Tibial artery (tissue), 4 donors: ENCODE measurements around the gene ZBTB8A.

Source experiments
- DNase-seq, 2 donors: peaks; one replicate each; pipeline ENCODE4 v3.0.0-alpha.2; 2019
- H3K27ac ChIP-seq, 2 donors: fragments of 200-600 bp; sonication (generic) in 1 of 2; 1 replicate in 1 of 2; 2 replicates in 1 of 2; pipeline ENCODE4 v1.5.1; 2018 to 2019; ENCODE audit warnings: mild to moderate bottlenecking in 1 of 2
- H3K27me3 ChIP-seq, 2 donors: fragments of 200-600 bp; sonication (generic) in 1 of 2; one replicate each; pipeline versions ENCODE4 v1.5.1 to v1.6.0; 2016 to 2019
- H3K36me3 ChIP-seq, 3 donors: fragments of 200-600 bp; sonication (generic) in 2 of 3; one replicate each; pipeline ENCODE4 v1.5.1; 2016 to 2019; ENCODE audit warnings: mild to moderate bottlenecking in 2 of 3
- H3K4me1 ChIP-seq, 4 donors: fragments of 200-600 bp; sonication (generic) in 2 of 4; 1 replicate in 3 of 4; 2 replicates in 1 of 4; pipeline ENCODE4 v1.5.1; 2016 to 2019
- H3K4me3 ChIP-seq, 2 donors: fragments of 200-600 bp; sonication (generic) in 1 of 2; 1 replicate in 1 of 2; 2 replicates in 1 of 2; pipeline ENCODE4 v1.5.1; 2018 to 2019; ENCODE audit warnings: mild to moderate bottlenecking in 2 of 2
- H3K9me3 ChIP-seq, 3 donors: fragments of 200-600 bp; sonication (generic) in 1 of 3; one replicate each; pipeline ENCODE4 v1.5.1; 2016 to 2019
- CTCF ChIP-seq, 2 experiments: fragments of 200-600 bp in 1 of 2; fragments of 450-650 bp in 1 of 2; IDR thresholded peaks; one replicate each; pipeline ENCODE4 v1.5.1; 2017 to 2019; ENCODE audit warnings: antibody characterized with exemption in 2 of 2, mild to moderate bottlenecking in 1 of 2, moderate library complexity in 1 of 2
- intact Hi-C: fragments of 100-400 bp; cut with DNase I; formaldehyde crosslinking; loops from one replicate; pipeline ENCODE4 v1.15.0; 2023; ENCODE audit warnings: low total_unique reads

The ZBTB8A gene

GRCh38 chr1:32507021-32507420 lies 32.2 kb upstream of the ZBTB8A start:
- H3K27me3 ChIP-seq = peaks cover 0 to 5% of the 10 kb centered on the region in 2 donors
- no peaks in the 10 kb centered on the region for H3K4me1 ChIP-seq
- H3K4me3 ChIP-seq = no peak overlapping the region
- H3K9me3 ChIP-seq = no peaks in the 10 kb centered on the region
- no peak for DNase-seq
- H3K36me3 ChIP-seq = no peaks in the 10 kb centered on the region
- no peak for TF ChIP-seq CTCF (IDR thresholded peaks at IDR 0.05)
- H3K27ac ChIP-seq = no peak overlapping the region
- intact Hi-C loops = no loop called here

GRCh38 chr1:32508761-32509160 lies 30.5 kb upstream of the ZBTB8A start:
- no peak for DNase-seq
- Histone ChIP-seq H3K4me3 (no peak overlapping the region), H3K27me3 (peaks cover 0 to 5% of the 10 kb centered on the region in 2 donors), H3K4me1 (no peaks in the 10 kb centered on the region), H3K9me3 (no peaks in the 10 kb centered on the region), H3K36me3 (no peaks in the 10 kb centered on the region), H3K27ac (no peak overlapping the region)
- intact Hi-C loops = no loop called here
- no peak for TF ChIP-seq CTCF (IDR thresholded peaks at IDR 0.05)

GRCh38 chr1:32509939-32510338 lies 29.3 kb upstream of the ZBTB8A start:
- intact Hi-C loops = loop anchor here (10.0 kb wide), 1 partner anchor 265 kb away; no protein-coding TSS in a partner anchor
- no peak for DNase-seq
- Histone ChIP-seq H3K9me3 (no peaks in the 10 kb centered on the region), H3K27ac (no peak overlapping the region), H3K4me3 (no peak overlapping the region), H3K4me1 (no peaks in the 10 kb centered on the region), H3K27me3 (peaks cover 0 to 5% of the 10 kb centered on the region in 2 donors), H3K36me3 (no peaks in the 10 kb centered on the region)
- no peak for TF ChIP-seq CTCF (IDR thresholded peaks at IDR 0.05)

DNA sequence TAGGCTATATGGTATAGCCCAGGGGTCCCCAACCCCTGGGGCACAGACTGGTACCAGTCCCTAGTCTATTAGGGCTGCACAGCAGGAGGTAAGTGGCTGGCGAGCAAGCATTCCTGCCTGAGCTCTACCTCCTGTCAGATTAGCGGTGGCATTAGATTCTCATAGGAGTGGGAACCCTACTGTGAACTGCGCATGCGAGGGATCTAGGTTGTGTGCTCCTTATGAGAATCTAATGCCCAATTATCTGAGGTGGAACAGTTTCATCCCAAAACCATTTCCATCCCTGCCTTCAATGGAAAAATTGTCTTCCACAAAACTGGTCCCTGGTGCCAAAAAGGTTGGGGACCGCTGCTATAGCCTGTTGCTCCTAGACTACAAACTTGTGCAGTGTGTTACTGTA lies 22.8 kb upstream of the ZBTB8A start:
- Histone ChIP-seq H3K27me3 (no peaks in the 10 kb centered on the region), H3K4me1 (no peaks in the 10 kb centered on the region)
- intact Hi-C loops = loop anchor here (10.0 kb wide), 1 partner anchor 258 kb away; no protein-coding TSS in a partner anchor

GRCh38 chr1:32518976-32519375 lies 20.3 kb upstream of the ZBTB8A start:
- Histone ChIP-seq H3K4me3 (no peak overlapping the region), H3K4me1 (no peaks in the 10 kb centered on the region), H3K27ac (no peak overlapping the region), H3K9me3 (no peaks in the 10 kb centered on the region), H3K36me3 (no peaks in the 10 kb centered on the region), H3K27me3 (no peaks in the 10 kb centered on the region)
- DNase-seq = no peak
- no peak for TF ChIP-seq CTCF (IDR thresholded peaks at IDR 0.05)
- intact Hi-C loops = loop anchor here (10.0 kb wide), 1 partner anchor 256 kb away; no protein-coding TSS in a partner anchor

More for the DNA sequence above, 22.8 kb upstream of the ZBTB8A start:
- Histone ChIP-seq H3K4me3 (no peak overlapping the region), H3K27ac (no peak overlapping the region), H3K9me3 (no peaks in the 10 kb centered on the region), H3K36me3 (no peaks in the 10 kb centered on the region)
- TF ChIP-seq CTCF (IDR thresholded peaks at IDR 0.05) = no peak
- peak in 1 of 2 donors; percentile 10 for DNase-seq

DNA sequence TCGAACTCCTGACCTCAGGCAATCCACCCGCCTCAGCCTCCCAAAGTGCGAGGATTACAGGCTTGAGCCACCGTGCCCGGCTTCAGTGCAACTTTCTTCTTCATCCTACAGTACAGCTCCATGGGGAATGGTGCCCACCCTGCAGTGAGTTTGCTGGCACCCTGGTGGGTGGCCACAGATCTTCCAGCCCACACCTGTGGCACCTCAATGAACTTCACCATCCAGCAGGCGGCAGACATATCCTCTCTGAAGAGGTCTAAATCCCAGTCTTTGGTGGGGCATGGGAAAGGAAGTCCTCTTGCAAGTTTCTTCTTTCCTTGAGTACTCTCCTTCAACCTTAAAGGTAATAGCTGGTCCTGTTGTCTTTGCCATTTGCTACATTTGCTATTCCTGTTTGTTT lies 18.1 kb upstream of the ZBTB8A start:
- H3K27ac ChIP-seq = no peak overlapping the region
- TF ChIP-seq CTCF (IDR thresholded peaks at IDR 0.05) = no peak
- DNase-seq = no peak
- H3K4me3 ChIP-seq = no peak overlapping the region
- intact Hi-C loops = loop anchor here (10.0 kb wide), 1 partner anchor 104 kb away; no protein-coding TSS in a partner anchor
- H3K36me3 ChIP-seq = no peaks in the 10 kb centered on the region
- no peaks in the 10 kb centered on the region for H3K9me3 ChIP-seq
- no peaks in the 10 kb centered on the region for H3K4me1 ChIP-seq
- no peaks in the 10 kb centered on the region for H3K27me3 ChIP-seq
